ENCODE data around the gene RAF1. TPM values are rescaled to one million over a fixed set of nuclear protein-coding genes. Genes with fewer than 3 reads are reported as not detected.

RAF1 gene
- total RNA-seq, 1 experiment from 2014 or later, result 101 TPM

DNA sequence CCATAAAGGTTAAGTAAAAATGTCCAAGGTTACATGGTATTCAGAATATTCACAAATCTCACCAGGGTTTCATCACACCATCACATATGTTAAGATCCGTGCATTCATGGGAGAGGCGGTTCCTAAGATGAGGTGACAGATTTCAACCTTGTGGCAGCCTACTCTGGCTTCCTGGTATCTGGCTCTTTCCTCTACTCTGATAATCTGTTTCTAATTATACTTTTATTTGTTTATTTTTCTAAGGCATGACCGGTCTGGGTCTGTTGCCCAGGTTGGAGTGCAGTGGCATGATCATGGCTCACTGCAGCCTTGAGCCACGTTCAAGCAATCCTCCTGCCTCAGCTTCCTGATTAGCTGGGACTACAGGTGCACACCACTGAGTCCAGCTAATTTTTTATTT is 34.4 kb downstream of the RAF1 start (continued):
- TF ChIP-seq, protein P1, sequence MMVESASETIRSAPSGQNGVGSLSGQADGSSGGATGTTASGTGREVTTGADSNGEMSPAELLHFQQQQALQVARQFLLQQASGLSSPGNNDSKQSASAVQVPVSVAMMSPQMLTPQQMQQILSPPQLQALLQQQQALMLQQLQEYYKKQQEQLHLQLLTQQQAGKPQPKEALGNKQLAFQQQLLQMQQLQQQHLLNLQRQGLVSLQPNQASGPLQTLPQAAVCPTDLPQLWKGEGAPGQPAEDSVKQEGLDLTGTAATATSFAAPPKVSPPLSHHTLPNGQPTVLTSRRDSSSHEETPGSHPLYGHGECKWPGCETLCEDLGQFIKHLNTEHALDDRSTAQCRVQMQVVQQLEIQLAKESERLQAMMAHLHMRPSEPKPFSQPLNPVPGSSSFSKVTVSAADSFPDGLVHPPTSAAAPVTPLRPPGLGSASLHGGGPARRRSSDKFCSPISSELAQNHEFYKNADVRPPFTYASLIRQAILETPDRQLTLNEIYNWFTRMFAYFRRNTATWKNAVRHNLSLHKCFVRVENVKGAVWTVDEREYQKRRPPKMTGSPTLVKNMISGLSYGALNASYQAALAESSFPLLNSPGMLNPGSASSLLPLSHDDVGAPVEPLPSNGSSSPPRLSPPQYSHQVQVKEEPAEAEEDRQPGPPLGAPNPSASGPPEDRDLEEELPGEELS (CRISPR knock-in tag; IDR thresholded peaks at IDR 0.05), result no peak
- TF ChIP-seq GABPB1 (CRISPR knock-in tag; IDR thresholded peaks at IDR 0.05), result no peak

DNA sequence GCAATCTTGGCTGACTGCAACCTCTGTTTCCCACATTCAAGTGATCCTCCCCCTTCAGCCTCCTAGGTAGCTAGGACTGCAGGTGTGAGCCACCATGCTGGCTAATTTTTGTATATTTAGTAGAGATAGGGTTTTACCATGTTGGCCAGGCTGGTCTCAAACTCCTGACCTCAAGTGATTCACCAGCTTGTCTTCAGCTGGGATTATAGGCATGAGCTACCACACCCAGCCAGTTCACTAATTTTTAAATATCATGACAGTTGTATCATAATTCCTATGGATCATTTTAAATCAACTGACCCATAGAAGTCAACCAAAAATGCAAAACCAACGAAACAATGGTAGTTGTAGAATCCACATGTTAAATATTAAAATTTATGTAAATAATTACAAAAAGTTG is 35.1 kb downstream of the RAF1 start:
- H3K4me1 Mint-ChIP-seq, result peaks cover 20% of the 10 kb centered on the region
- H3K36me3 Mint-ChIP-seq, result no peaks in the 10 kb centered on the region
- H3K27ac Mint-ChIP-seq, result no peak overlapping the region
- ChIA-PET CTCF (no interaction called here), POLR2A (no interaction called here)
- ATAC-seq, result no peak
- no peak for DNase-seq (ENCODE audit: low spot score)
- H3K4me3 Mint-ChIP-seq, result no peak overlapping the region
- H3K27me3 Mint-ChIP-seq (ENCODE audit: low read depth), result no peaks in the 10 kb centered on the region
- TF ChIP-seq ZNF396 (CRISPR knock-in tag; IDR thresholded peaks at IDR 0.05; ENCODE audit: borderline replicate concordance), result no peak
- TF ChIP-seq SOX15 (CRISPR knock-in tag; IDR thresholded peaks at IDR 0.05), result no peak
- no peak for TF ChIP-seq KAT7 (CRISPR knock-in tag; IDR thresholded peaks at IDR 0.05; ENCODE audit: borderline replicate concordance)
- no peak for TF ChIP-seq NR1H2 (CRISPR knock-in tag; IDR thresholded peaks at IDR 0.05)
- TF ChIP-seq NFE2L1 (CRISPR knock-in tag; IDR thresholded peaks at IDR 0.05), result no peak
- TF ChIP-seq CBFB (CRISPR knock-in tag; IDR thresholded peaks at IDR 0.05; ENCODE audit: low read depth), result no peak
- TF ChIP-seq, protein P2, sequence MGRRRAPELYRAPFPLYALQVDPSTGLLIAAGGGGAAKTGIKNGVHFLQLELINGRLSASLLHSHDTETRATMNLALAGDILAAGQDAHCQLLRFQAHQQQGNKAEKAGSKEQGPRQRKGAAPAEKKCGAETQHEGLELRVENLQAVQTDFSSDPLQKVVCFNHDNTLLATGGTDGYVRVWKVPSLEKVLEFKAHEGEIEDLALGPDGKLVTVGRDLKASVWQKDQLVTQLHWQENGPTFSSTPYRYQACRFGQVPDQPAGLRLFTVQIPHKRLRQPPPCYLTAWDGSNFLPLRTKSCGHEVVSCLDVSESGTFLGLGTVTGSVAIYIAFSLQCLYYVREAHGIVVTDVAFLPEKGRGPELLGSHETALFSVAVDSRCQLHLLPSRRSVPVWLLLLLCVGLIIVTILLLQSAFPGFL (CRISPR knock-in tag; IDR thresholded peaks at IDR 0.05; ENCODE audit: borderline replicate concordance), result no peak
- no peak for TF ChIP-seq RELA (CRISPR knock-in tag; IDR thresholded peaks at IDR 0.05; ENCODE audit: borderline replicate concordance)
- TF ChIP-seq RORB (CRISPR knock-in tag; IDR thresholded peaks at IDR 0.05), result no peak
- TF ChIP-seq, protein P3, sequence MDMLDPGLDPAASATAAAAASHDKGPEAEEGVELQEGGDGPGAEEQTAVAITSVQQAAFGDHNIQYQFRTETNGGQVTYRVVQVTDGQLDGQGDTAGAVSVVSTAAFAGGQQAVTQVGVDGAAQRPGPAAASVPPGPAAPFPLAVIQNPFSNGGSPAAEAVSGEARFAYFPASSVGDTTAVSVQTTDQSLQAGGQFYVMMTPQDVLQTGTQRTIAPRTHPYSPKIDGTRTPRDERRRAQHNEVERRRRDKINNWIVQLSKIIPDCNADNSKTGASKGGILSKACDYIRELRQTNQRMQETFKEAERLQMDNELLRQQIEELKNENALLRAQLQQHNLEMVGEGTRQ (CRISPR knock-in tag; IDR thresholded peaks at IDR 0.05), result no peak
- TF ChIP-seq ZNF317 (CRISPR knock-in tag; IDR thresholded peaks at IDR 0.05; ENCODE audit: borderline replicate concordance, low read depth), result no peak
- no peak for TF ChIP-seq PRRX2 (CRISPR knock-in tag; IDR thresholded peaks at IDR 0.05)
- TF ChIP-seq FOXP1 (CRISPR knock-in tag; IDR thresholded peaks at IDR 0.05; ENCODE audit: borderline replicate concordance), result no peak
- no peak for TF ChIP-seq ATF2 (CRISPR knock-in tag; IDR thresholded peaks at IDR 0.05; ENCODE audit: borderline replicate concordance, low read depth)
- TF ChIP-seq ESRRA (CRISPR knock-in tag; IDR thresholded peaks at IDR 0.05; ENCODE audit: borderline replicate concordance), result no peak
- no peak for TF ChIP-seq ZNF219 (CRISPR knock-in tag; IDR thresholded peaks at IDR 0.05; ENCODE audit: borderline replicate concordance)
- TF ChIP-seq ZNF263 (CRISPR knock-in tag; IDR thresholded peaks at IDR 0.05; ENCODE audit: low read depth), result no peak
- TF ChIP-seq, protein P4, sequence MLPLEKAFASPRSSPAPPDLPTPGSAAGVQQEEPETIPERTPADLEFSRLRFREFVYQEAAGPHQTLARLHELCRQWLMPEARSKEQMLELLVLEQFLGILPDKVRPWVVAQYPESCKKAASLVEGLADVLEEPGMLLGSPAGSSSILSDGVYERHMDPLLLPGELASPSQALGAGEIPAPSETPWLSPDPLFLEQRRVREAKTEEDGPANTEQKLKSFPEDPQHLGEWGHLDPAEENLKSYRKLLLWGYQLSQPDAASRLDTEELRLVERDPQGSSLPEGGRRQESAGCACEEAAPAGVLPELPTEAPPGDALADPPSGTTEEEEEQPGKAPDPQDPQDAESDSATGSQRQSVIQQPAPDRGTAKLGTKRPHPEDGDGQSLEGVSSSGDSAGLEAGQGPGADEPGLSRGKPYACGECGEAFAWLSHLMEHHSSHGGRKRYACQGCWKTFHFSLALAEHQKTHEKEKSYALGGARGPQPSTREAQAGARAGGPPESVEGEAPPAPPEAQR (CRISPR knock-in tag; IDR thresholded peaks at IDR 0.05), result no peak
- no peaks in the 10 kb centered on the region for H3K9me3 Mint-ChIP-seq
